HEK293 (cell line): ENCODE data around the gene MAGEF1.

Experiments used
- CTCF ChIA-PET: fragments of 350-600 bp; formaldehyde crosslinking; extraction: SDS; loops from one replicate; lab custom pipeline; 2021; ENCODE audit warnings: antibody characterized with exemption; lab: Yijun Ruan, JAX
- POLR2A ChIA-PET: fragments of 300-600 bp; formaldehyde crosslinking; extraction: SDS; loops from one replicate; lab custom pipeline; 2020; ENCODE audit warnings: antibody characterized with exemption, inconsistent platforms; lab: Yijun Ruan, JAX
- H3K27ac ChIP-seq: fragments of 200-500 bp; sonication (Bioruptor generic); 2 replicates; pipeline ENCODE4 v1.5.1; 2014; ENCODE audit warnings: low read depth, low read length, control low read depth, inconsistent platforms; ENCODE audit errors: extremely low read depth
- H3K36me3 ChIP-seq, 2 experiments: fragments of 200-500 bp in 1 of 2; sonication (Bioruptor generic) in 1 of 2; 1 replicate in 1 of 2; 2 replicates in 1 of 2; pipeline ENCODE4 v1.5.1; 2014 to 2017; ENCODE audit warnings: inconsistent platforms in 2 of 2, low read length in 2 of 2; ENCODE audit not compliant: control insufficient read depth in 2 of 2, insufficient read depth in 1 of 2
- H3K4me1 ChIP-seq: fragments of 200-500 bp; sonication (Bioruptor generic); 2 replicates; pipeline ENCODE4 v1.5.1; 2014; ENCODE audit warnings: mild to moderate bottlenecking, low read length, inconsistent platforms; ENCODE audit not compliant: control insufficient read depth, insufficient read depth
- H3K4me3 ChIP-seq: 2 replicates; pipeline ENCODE4 v1.5.1; 2011; ENCODE audit warnings: low read depth, mild to moderate bottlenecking, control low read depth, low read length, moderate library complexity
- H3K9me3 ChIP-seq: fragments of 200-500 bp; sonication (Bioruptor generic); 2 replicates; pipeline ENCODE4 v1.5.1; 2014; ENCODE audit warnings: low read depth, low read length, inconsistent platforms; ENCODE audit not compliant: control insufficient read depth, insufficient read depth
- SETDB1 ChIP-seq: IDR thresholded peaks from one replicate; pipeline ENCODE4 v1.6.1; 2017; ENCODE audit warnings: mild to moderate bottlenecking, low read length, moderate library complexity, mixed read lengths; ENCODE audit not compliant: insufficient read length
- ZFP37 ChIP-seq: fragments of 450-650 bp; formaldehyde crosslinking; IDR thresholded peaks from 2 replicates; pipeline ENCODE4 v1.5.1; 2016; ENCODE audit warnings: missing biosample characterization, missing genetic modification characterization
- ZNF157 ChIP-seq: fragments of 450-650 bp; formaldehyde crosslinking; IDR thresholded peaks from 2 replicates; pipeline ENCODE4 v1.5.1; 2016; ENCODE audit warnings: missing biosample characterization, missing genetic modification characterization
- ZNF26 ChIP-seq: fragments of 450-650 bp; formaldehyde crosslinking; IDR thresholded peaks from 2 replicates; pipeline ENCODE4 v1.5.1; 2016; ENCODE audit warnings: missing biosample characterization, missing genetic modification characterization
- ZNF473 ChIP-seq: fragments of 450-650 bp; formaldehyde crosslinking; IDR thresholded peaks from 2 replicates; pipeline ENCODE4 v1.5.1; 2017; ENCODE audit warnings: missing biosample characterization, missing genetic modification characterization
- ZNF518A ChIP-seq: fragments of 450-650 bp; formaldehyde crosslinking; conservative IDR thresholded peaks from 2 replicates; pipeline ENCODE4 v1.5.1; 2016; ENCODE audit warnings: low read depth, missing biosample characterization, missing genetic modification characterization
- ZNF558 ChIP-seq: fragments of 450-650 bp; formaldehyde crosslinking; IDR thresholded peaks from 2 replicates; pipeline ENCODE4 v1.5.1; 2016; ENCODE audit warnings: missing biosample characterization, missing genetic modification characterization
- ZNF623 ChIP-seq: fragments of 450-650 bp; formaldehyde crosslinking; IDR thresholded peaks from 2 replicates; pipeline ENCODE4 v1.5.1; 2016; ENCODE audit warnings: missing biosample characterization, missing genetic modification characterization
- ZNF664 ChIP-seq: fragments of 450-650 bp; formaldehyde crosslinking; IDR thresholded peaks from 2 replicates; pipeline ENCODE4 v1.5.1; 2016; ENCODE audit warnings: missing biosample characterization, missing genetic modification characterization
- ZNF843 ChIP-seq: fragments of 450-650 bp; formaldehyde crosslinking; IDR thresholded peaks from 2 replicates; pipeline ENCODE4 v1.5.1; 2016; ENCODE audit warnings: missing biosample characterization, missing genetic modification characterization
- ZSCAN23 ChIP-seq: fragments of 450-650 bp; formaldehyde crosslinking; IDR thresholded peaks from 2 replicates; pipeline ENCODE4 v1.5.1; 2016; ENCODE audit warnings: missing biosample characterization, missing genetic modification characterization

MAGEF1 gene

GRCh38 chr3:184734903-184735701, 23.2 kb upstream of the MAGEF1 start:
- TF ChIP-seq ZNF518A (tag by site-specific recombination) (no peak), SETDB1 (no peak), ZNF623 (tag by site-specific recombination) (no peak), ZNF473 (tag by site-specific recombination) (no peak)
- no peaks in the 10 kb centered on the region for H3K36me3 ChIP-seq
- POLR2A ChIA-PET: no interaction called here
- H3K4me3 ChIP-seq: no peak overlapping the region
- H3K27ac ChIP-seq: no peak overlapping the region
- no peaks in the 10 kb centered on the region for H3K9me3 ChIP-seq
- CTCF ChIA-PET: interaction anchor here (0.6 kb wide), 2 partner anchors 11 to 84 kb away, joined by 3 read pairs; no protein-coding TSS in a partner anchor
- no peaks in the 10 kb centered on the region for H3K4me1 ChIP-seq

GRCh38 chr3:184733971-184734608, 22.2 kb upstream of the MAGEF1 start:
- no peak overlapping the region for H3K4me3 ChIP-seq
- no peaks in the 10 kb centered on the region for H3K4me1 ChIP-seq
- ChIA-PET POLR2A (no interaction called here), CTCF (interaction anchor here (1.2 kb wide), 1 partner anchor 9 kb away, joined by 3 read pairs; no protein-coding TSS in a partner anchor)
- no peaks in the 10 kb centered on the region for H3K36me3 ChIP-seq
- TF ChIP-seq ZNF664 (tag by site-specific recombination): peak; percentile 87
- TF ChIP-seq SETDB1: no peak
- H3K27ac ChIP-seq: no peak overlapping the region
- H3K9me3 ChIP-seq: no peaks in the 10 kb centered on the region

- Histone ChIP-seq H3K36me3 (no peaks in the 10 kb centered on the region), H3K27ac (no peak overlapping the region), H3K9me3 (no peaks in the 10 kb centered on the region), H3K4me3 (no peak overlapping the region), H3K4me1 (no peaks in the 10 kb centered on the region)
- CTCF ChIA-PET: interaction anchor here (0.9 to 1.2 kb wide), 3 partner anchors 10 to 172 kb away, joined by 3 to 4 read pairs (median 3); partner anchors contain the start of gene EPHB3
- POLR2A ChIA-PET: no interaction called here
- no peak for TF ChIP-seq ZFP37 (tag by site-specific recombination)
- no peak for TF ChIP-seq ZNF518A (tag by site-specific recombination)
- no peak for TF ChIP-seq ZNF558
- no peak for TF ChIP-seq ZSCAN23 (tag by site-specific recombination)
- no peak for TF ChIP-seq ZNF26 (tag by site-specific recombination)
- TF ChIP-seq ZNF843 (tag by site-specific recombination): no peak
- no peak for TF ChIP-seq ZNF157
These were observed 21.3 kb upstream of the MAGEF1 start for GRCh38 chr3:184733181-184733580.
